ENCODE data around the gene TENM4.
"Not testable (repeated sequence)": the region's sequence is repeated elsewhere in the genome, so short reads cannot be mapped to it uniquely, and the experiment has no call there.

Gene TENM4

DNA sequence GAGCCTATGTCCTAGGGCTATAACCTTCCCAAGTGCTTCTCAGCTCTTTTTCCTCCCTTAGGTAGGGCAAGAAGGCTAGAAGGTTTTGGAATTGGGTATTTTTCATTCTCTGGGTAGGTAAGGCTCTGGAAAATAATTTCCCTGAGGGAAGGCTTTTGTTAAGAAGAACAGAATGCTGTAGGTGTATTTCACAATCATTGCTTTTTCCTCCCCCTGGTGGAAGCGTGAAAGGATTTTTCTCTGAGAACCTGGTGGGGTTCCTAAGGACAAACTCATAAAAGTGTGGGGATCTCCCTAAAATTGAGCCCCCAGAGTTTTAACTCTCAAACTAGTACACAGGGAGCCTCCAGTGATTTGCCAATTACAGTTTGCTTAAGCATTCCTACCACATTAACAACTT is 825.1 kb downstream of the TENM4 start:
- Histone ChIP-seq H3K36me3 (ENCODE audit: control insufficient read depth, low read length) (no peaks in the 10 kb centered on the region), H3K27ac (ENCODE audit: low read depth, low read length) (no peak overlapping the region), H3K9me3 (ENCODE audit: control insufficient read depth, insufficient read depth, low read length) (peaks cover 2% of the 10 kb centered on the region; the same call in 1 of the 2 replicates), H3K27me3 (ENCODE audit: control insufficient read depth, low read length) (no peaks in the 10 kb centered on the region), H3K4me2 (ENCODE audit: low read length) (no peak overlapping the region), H3K4me1 (ENCODE audit: control insufficient read depth, low read length) (no peaks in the 10 kb centered on the region), H3F3A (ENCODE audit: control insufficient read depth, insufficient read depth) (no peaks in the 10 kb centered on the region), H4K20me1 (ENCODE audit: control insufficient read depth, insufficient read depth, low read depth, low read length) (no peaks in the 10 kb centered on the region), H3K4me3 (ENCODE audit: low read length) (no peak overlapping the region), H3K9me2 (replicated peaks; ENCODE audit: control insufficient read depth, low read length) (no peaks in the 10 kb centered on the region), H3K79me2 (ENCODE audit: control insufficient read depth, low read length) (no peaks in the 10 kb centered on the region)
- TF ChIP-seq EZH2phosphoT487 (IDR thresholded peaks at IDR 0.05; ENCODE audit: borderline replicate concordance, low read length), result no peak
- TF ChIP-seq, protein P1, sequence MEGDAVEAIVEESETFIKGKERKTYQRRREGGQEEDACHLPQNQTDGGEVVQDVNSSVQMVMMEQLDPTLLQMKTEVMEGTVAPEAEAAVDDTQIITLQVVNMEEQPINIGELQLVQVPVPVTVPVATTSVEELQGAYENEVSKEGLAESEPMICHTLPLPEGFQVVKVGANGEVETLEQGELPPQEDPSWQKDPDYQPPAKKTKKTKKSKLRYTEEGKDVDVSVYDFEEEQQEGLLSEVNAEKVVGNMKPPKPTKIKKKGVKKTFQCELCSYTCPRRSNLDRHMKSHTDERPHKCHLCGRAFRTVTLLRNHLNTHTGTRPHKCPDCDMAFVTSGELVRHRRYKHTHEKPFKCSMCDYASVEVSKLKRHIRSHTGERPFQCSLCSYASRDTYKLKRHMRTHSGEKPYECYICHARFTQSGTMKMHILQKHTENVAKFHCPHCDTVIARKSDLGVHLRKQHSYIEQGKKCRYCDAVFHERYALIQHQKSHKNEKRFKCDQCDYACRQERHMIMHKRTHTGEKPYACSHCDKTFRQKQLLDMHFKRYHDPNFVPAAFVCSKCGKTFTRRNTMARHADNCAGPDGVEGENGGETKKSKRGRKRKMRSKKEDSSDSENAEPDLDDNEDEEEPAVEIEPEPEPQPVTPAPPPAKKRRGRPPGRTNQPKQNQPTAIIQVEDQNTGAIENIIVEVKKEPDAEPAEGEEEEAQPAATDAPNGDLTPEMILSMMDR (IDR thresholded peaks at IDR 0.05; ENCODE audit: low read depth, low read length, poor library complexity, severe bottlenecking), result no peak

DNA sequence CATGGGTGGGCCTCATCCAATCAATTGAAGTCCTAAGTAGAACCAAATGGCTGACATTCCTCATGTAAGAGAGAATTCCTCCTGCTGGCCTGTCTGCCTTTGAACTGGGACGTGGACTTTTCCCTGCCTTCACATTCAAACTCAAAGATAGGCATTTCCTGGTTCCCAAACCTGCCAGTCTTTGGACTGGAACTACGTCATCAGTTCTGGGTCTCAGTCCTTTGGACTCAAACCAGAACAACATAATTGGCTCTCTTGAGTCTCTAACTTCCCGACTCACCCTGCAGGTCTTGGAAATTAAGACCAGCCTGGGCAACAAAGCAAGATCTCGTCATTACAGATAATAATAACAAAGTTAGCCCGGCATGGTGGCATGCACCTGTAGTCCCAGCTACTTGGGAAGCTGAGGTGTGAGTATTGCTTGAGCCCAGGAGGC is 827.4 kb downstream of the TENM4 start:
- no peak overlapping the region for H3K27ac ChIP-seq (ENCODE audit: low read depth, low read length)
- no peaks in the 10 kb centered on the region for H4K20me1 ChIP-seq (ENCODE audit: control insufficient read depth, insufficient read depth, low read depth, low read length)
- H3K4me1 ChIP-seq (ENCODE audit: control insufficient read depth, low read length), result no peaks in the 10 kb centered on the region
- H3K4me2 ChIP-seq (ENCODE audit: low read length), result no peak overlapping the region
- H3K9me2 ChIP-seq (replicated peaks; ENCODE audit: control insufficient read depth, low read length), result no peaks in the 10 kb centered on the region
- TF ChIP-seq, protein P1 (IDR thresholded peaks at IDR 0.05; ENCODE audit: low read depth, low read length, poor library complexity, severe bottlenecking), result no peak
- TF ChIP-seq EZH2phosphoT487 (IDR thresholded peaks at IDR 0.05; ENCODE audit: borderline replicate concordance, low read length), result no peak
- H3F3A ChIP-seq (ENCODE audit: control insufficient read depth, insufficient read depth), result no peaks in the 10 kb centered on the region
- no peaks in the 10 kb centered on the region for H3K36me3 ChIP-seq (ENCODE audit: control insufficient read depth, low read length)
- no peaks in the 10 kb centered on the region for H3K79me2 ChIP-seq (ENCODE audit: control insufficient read depth, low read length)
- no peaks in the 10 kb centered on the region for H3K27me3 ChIP-seq (ENCODE audit: control insufficient read depth, low read length)
- no peak overlapping the region for H3K4me3 ChIP-seq (ENCODE audit: low read length)
- no peaks in the 10 kb centered on the region for H3K9me3 ChIP-seq (ENCODE audit: control insufficient read depth, insufficient read depth, low read length)

GRCh38 chr11:78612721-78613377 is 828.0 kb downstream of the TENM4 start:
- Histone ChIP-seq H3K27me3 (ENCODE audit: control insufficient read depth, low read length) (no peaks in the 10 kb centered on the region), H3K4me1 (ENCODE audit: control insufficient read depth, low read length) (no peaks in the 10 kb centered on the region), H3K36me3 (ENCODE audit: control insufficient read depth, low read length) (no peaks in the 10 kb centered on the region), H3K9me3 (ENCODE audit: control insufficient read depth, insufficient read depth, low read length) (no peaks in the 10 kb centered on the region), H3K79me2 (ENCODE audit: control insufficient read depth, low read length) (no peaks in the 10 kb centered on the region), H3K27ac (ENCODE audit: low read depth, low read length) (no peak overlapping the region), H3K4me3 (ENCODE audit: low read length) (no peak overlapping the region), H4K20me1 (ENCODE audit: control insufficient read depth, insufficient read depth, low read depth, low read length) (no peaks in the 10 kb centered on the region), H3K9me2 (replicated peaks; ENCODE audit: control insufficient read depth, low read length) (no peaks in the 10 kb centered on the region), H3K4me2 (ENCODE audit: low read length) (no peak overlapping the region), H3F3A (ENCODE audit: control insufficient read depth, insufficient read depth) (no peaks in the 10 kb centered on the region)
- no peak for TF ChIP-seq EZH2phosphoT487 (IDR thresholded peaks at IDR 0.05; ENCODE audit: borderline replicate concordance, low read length)
- TF ChIP-seq, protein P1 (IDR thresholded peaks at IDR 0.05; ENCODE audit: low read depth, low read length, poor library complexity, severe bottlenecking), result no peak

DNA sequence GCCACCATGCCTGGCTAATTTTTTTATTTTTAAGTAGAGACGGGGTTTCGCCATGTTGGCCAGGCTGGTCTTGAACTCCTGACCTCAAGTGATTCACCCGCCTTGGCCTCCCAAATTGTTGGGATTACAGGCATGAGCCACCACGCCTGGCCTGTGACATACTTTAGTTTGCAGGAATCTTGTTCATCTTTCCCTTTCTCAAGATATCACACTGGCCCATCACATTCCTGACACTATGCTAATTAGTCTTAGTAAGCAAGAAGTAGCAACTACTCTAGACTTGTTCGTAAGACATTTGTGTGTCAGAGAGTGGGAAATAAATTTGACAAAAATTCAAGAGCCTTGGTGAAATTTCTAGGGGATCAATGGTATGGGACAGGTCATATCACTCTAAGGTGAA is 831.5 kb downstream of the TENM4 start:
- not testable (repeated sequence) for H3K36me3 ChIP-seq (ENCODE audit: control insufficient read depth, low read length); H3K27ac ChIP-seq (ENCODE audit: low read depth, low read length); H3K4me1 ChIP-seq (ENCODE audit: control insufficient read depth, low read length); H3K9me3 ChIP-seq (ENCODE audit: control insufficient read depth, insufficient read depth, low read length); H3K79me2 ChIP-seq (ENCODE audit: control insufficient read depth, low read length); H3F3A ChIP-seq (ENCODE audit: control insufficient read depth, insufficient read depth); H3K9me2 ChIP-seq (replicated peaks; ENCODE audit: control insufficient read depth, low read length); H3K27me3 ChIP-seq (ENCODE audit: control insufficient read depth, low read length); H3K4me3 ChIP-seq (ENCODE audit: low read length); H4K20me1 ChIP-seq (ENCODE audit: control insufficient read depth, insufficient read depth, low read depth, low read length); H3K4me2 ChIP-seq (ENCODE audit: low read length)

Data from DOHH2 (cell line).